Panc1 (cell line): ENCODE data around the gene OR1J2. TPM values are rescaled to one million over a fixed set of nuclear protein-coding genes. Genes with fewer than 3 reads are reported as not detected.

Source experiments
- ATAC-seq: fragments of 200-7000 bp; cut with Tn5 transposase; 2 replicates; pipeline ENCODE4 v1.9.1; 2020; ENCODE audit warnings: mild to moderate bottlenecking, moderate library complexity
- BruUV-seq: library from RNA; stranded (reverse); fragments of 400-500 nt; replicated peaks from 2 replicates; lab custom pipeline; 2021; lab: Mats Ljungman, UMichigan
- CTCF ChIA-PET: fragments of 300-600 bp; sonication (Branson Sonifier 250); formaldehyde crosslinking; loops from one replicate; lab custom pipeline; 2022; ENCODE audit warnings: antibody characterized with exemption; lab: Charles Lee
- POLR2A ChIA-PET: fragments of 300-600 bp; sonication (Branson Sonifier 250); formaldehyde crosslinking; loops from one replicate; lab custom pipeline; 2022; ENCODE audit warnings: antibody characterized with exemption; lab: Charles Lee
- DNase-seq: peaks from one replicate; pipeline ENCODE4 v3.0.0-alpha.2; 2010; ENCODE audit warnings: low read depth, low spot score
- H3K27ac ChIP-seq: 2 replicates; pipeline ENCODE4 v1.5.1; 2011; ENCODE audit warnings: mild to moderate bottlenecking, low read length, inconsistent platforms
- H3K27me3 ChIP-seq: fragments of 200-500 bp; sonication (Bioruptor generic); 2 replicates; pipeline ENCODE4 v1.6.0; 2014; ENCODE audit warnings: low read length, inconsistent platforms; ENCODE audit not compliant: control insufficient read depth, insufficient read depth
- H3K36me3 ChIP-seq: fragments of 200-500 bp; sonication (Bioruptor generic); 2 replicates; pipeline ENCODE4 v1.5.1; 2014; ENCODE audit warnings: inconsistent platforms, mild to moderate bottlenecking, low read length, moderate library complexity; ENCODE audit not compliant: control insufficient read depth, insufficient read depth
- H3K4me1 ChIP-seq: 2 replicates; pipeline ENCODE4 v1.5.1; 2011; ENCODE audit warnings: inconsistent platforms, mild to moderate bottlenecking, low read length, moderate library complexity; ENCODE audit not compliant: control insufficient read depth, insufficient read depth
- H3K4me3 ChIP-seq, 2 experiments: 2 replicates each; pipeline ENCODE4 v1.5.1; 2011 to 2012; ENCODE audit warnings: low read depth in 2 of 2, low read length in 2 of 2, mild to moderate bottlenecking in 2 of 2, inconsistent platforms in 1 of 2, moderate library complexity in 1 of 2
- H3K9me3 ChIP-seq: fragments of 200-500 bp; sonication (Bioruptor generic); 2 replicates; pipeline ENCODE4 v1.5.1; 2014; ENCODE audit warnings: low read depth, mild to moderate bottlenecking, inconsistent platforms, low read length, moderate library complexity; ENCODE audit not compliant: control insufficient read depth, insufficient read depth
- CTCF ChIP-seq: fragments of 450-650 bp; IDR thresholded peaks from 2 replicates; pipeline ENCODE4 v1.5.1; 2017; ENCODE audit warnings: mild to moderate bottlenecking
- POLR2AphosphoS5 ChIP-seq: IDR thresholded peaks from 2 replicates; pipeline ENCODE4 v1.6.1; 2012; ENCODE audit warnings: mild to moderate bottlenecking, low read depth, low read length, moderate library complexity
- REST ChIP-seq, 2 experiments: IDR thresholded peaks; 2 replicates each; pipeline ENCODE4 v1.6.1; 2011 to 2012; ENCODE audit warnings: low read depth in 2 of 2, control low read depth in 1 of 2, low read length in 1 of 2, mild to moderate bottlenecking in 1 of 2, moderate library complexity in 1 of 2; ENCODE audit not compliant: insufficient read depth in 1 of 2
- SIN3A ChIP-seq: IDR thresholded peaks from 2 replicates; pipeline ENCODE4 v1.6.1; 2012; ENCODE audit warnings: low read depth, mild to moderate bottlenecking, low read length, moderate library complexity, borderline replicate concordance; ENCODE audit not compliant: insufficient read depth
- TCF7L2 ChIP-seq: IDR thresholded peaks from 2 replicates; pipeline ENCODE4 v1.6.1; 2011; ENCODE audit warnings: mild to moderate bottlenecking, low read depth, low read length, inconsistent platforms
- in situ Hi-C: cut with HindIII; loops from 2 replicates; pipeline ENCODE4 v1.10.0; 2016; ENCODE audit warnings: low sequenced_read_pairs, low pct_unique_long_range_greater_than_20kb
- intact Hi-C: fragments of 100-400 bp; cut with micrococcal nuclease; formaldehyde crosslinking; loops from one replicate; pipeline ENCODE4 v1.10.0; 2022; ENCODE audit not compliant: unreplicated experiment
- total RNA-seq: library from RNA; stranded (reverse); gene quantifications from one replicate; pipeline ENCODE4 v1.2.1, GENCODE V29; 2021; ENCODE audit not compliant: unreplicated experiment

Gene OR1J2
- total RNA-seq, 1 experiment from 2014 or later = not detected

- ChIA-PET CTCF (no interaction called here), POLR2A (no interaction called here)
- intact Hi-C loops (no loop called here), in situ Hi-C loops (no loop called here)
- H3K4me1 ChIP-seq = no peaks in the 10 kb centered on the region
- H3K9me3 ChIP-seq = no peaks in the 10 kb centered on the region
- TF ChIP-seq SIN3A = no peak
- no peak for TF ChIP-seq REST (IDR thresholded peaks at IDR 0.05; ENCODE audit: insufficient read depth in 1 of 2, low read depth in 2 of 2, low read length in 1 of 2)
- ATAC-seq = no peak
- no TSS peak for BruUV-seq
- no peak overlapping the region for H3K27ac ChIP-seq
- H3K4me3 ChIP-seq = no peak overlapping the region
- no peaks in the 10 kb centered on the region for H3K36me3 ChIP-seq
- H3K27me3 ChIP-seq = no peaks in the 10 kb centered on the region; the same call in 1 of the 2 replicates
- no peak for DNase-seq
Observed at GRCh38 chr9:122519376-122519775, 8.8 kb downstream of the OR1J2 start.

- H3K4me1 ChIP-seq = no peaks in the 10 kb centered on the region
- in situ Hi-C loops (no loop called here), intact Hi-C loops (no loop called here)
- no peak for TF ChIP-seq CTCF
- no peak for TF ChIP-seq POLR2AphosphoS5
- TF ChIP-seq SIN3A = no peak
- TF ChIP-seq TCF7L2 = no peak
- TF ChIP-seq REST (IDR thresholded peaks at IDR 0.05; ENCODE audit: insufficient read depth in 1 of 2, low read depth in 2 of 2, low read length in 1 of 2) = no peak
- no peaks in the 10 kb centered on the region for H3K9me3 ChIP-seq
- no peak overlapping the region for H3K27ac ChIP-seq
- no peaks in the 10 kb centered on the region; the same call in 1 of the 2 replicates for H3K27me3 ChIP-seq
- no peak overlapping the region for H3K4me3 ChIP-seq
- no peaks in the 10 kb centered on the region for H3K36me3 ChIP-seq
- no peak for ATAC-seq
- BruUV-seq = no TSS peak
- ChIA-PET CTCF (no interaction called here), POLR2A (no interaction called here)
- DNase-seq = no peak
Observed at GRCh38 chr9:122526602-122527001, 16.0 kb downstream of the OR1J2 start.
